Measurements from ENCODE around the gene COX5A. TPM values are rescaled to one million over a fixed set of nuclear protein-coding genes. Genes with fewer than 3 reads are reported as not detected.

Gene COX5A
- total and polyA plus RNA-seq, 2 of the 13 experiments (the other 11 are each of a cell fraction or from before 2014, with no cell fraction given), result 158 to 218 TPM

- no peak for TF ChIP-seq RERE (CRISPR knock-in tag; IDR thresholded peaks at IDR 0.05; ENCODE audit: low read depth)
- peak; percentile 27; the same call in 1 of the 2 replicates for TF ChIP-seq THAP9 (CRISPR knock-in tag; IDR thresholded peaks at IDR 0.05; ENCODE audit: borderline replicate concordance)
- peak; percentile 21; the same call in 1 of the 2 replicates for TF ChIP-seq ZNF441 (CRISPR knock-in tag; IDR thresholded peaks at IDR 0.05; ENCODE audit: borderline replicate concordance)
- no peak; the same call in 1 of the 2 replicates for TF ChIP-seq SP4 (CRISPR knock-in tag; IDR thresholded peaks at IDR 0.05)
- peak; percentile 90 for TF ChIP-seq TFDP1 (CRISPR knock-in tag; IDR thresholded peaks at IDR 0.05; ENCODE audit: borderline replicate concordance)
- no peak for TF ChIP-seq ZNF124 (CRISPR knock-in tag; IDR thresholded peaks at IDR 0.05)
- no peak for TF ChIP-seq HNRNPK (IDR thresholded peaks at IDR 0.05; ENCODE audit: low read depth, low read length, poor library complexity, severe bottlenecking)
- TF ChIP-seq ZNF101 (CRISPR knock-in tag; IDR thresholded peaks at IDR 0.05; ENCODE audit: borderline replicate concordance, low read depth), result no peak
- peak; percentile 80; the same call in 1 of the 2 replicates for TF ChIP-seq TOPORS (CRISPR knock-in tag; IDR thresholded peaks at IDR 0.05)
- TF ChIP-seq GPBP1L1 (CRISPR knock-in tag; IDR thresholded peaks at IDR 0.05), result no peak
- TF ChIP-seq NR3C1 (CRISPR knock-in tag; IDR thresholded peaks at IDR 0.05), result no peak
- TF ChIP-seq THYN1 (CRISPR knock-in tag; IDR thresholded peaks at IDR 0.05; ENCODE audit: borderline replicate concordance, low read depth), result peak; percentile 62; the same call in 1 of the 2 replicates
- no peak; the same call in 1 of the 2 replicates for TF ChIP-seq ZBTB26 (CRISPR knock-in tag; IDR thresholded peaks at IDR 0.05; ENCODE audit: borderline replicate concordance)
- TF ChIP-seq IKZF5 (CRISPR knock-in tag; IDR thresholded peaks at IDR 0.05), result no peak
Observed at GRCh38 chr15:74889390-74889882, 48.4 kb downstream of the COX5A start (continued).

All from HepG2 (cell line).